Choroid plexus epithelial cell (primary cell): ENCODE data around the gene GDF10.
A peak's percentile ranks its signal among the peaks of the same experiment; 100 is the strongest.

Experiments used
- DNase-seq: peaks from one replicate; pipeline ENCODE4 v3.0.0-alpha.2; 2010; ENCODE audit warnings: low read depth
- H3K4me3 ChIP-seq: 2 replicates; pipeline ENCODE4 v1.5.1; 2011; ENCODE audit warnings: low read depth, mild to moderate bottlenecking, control low read depth, low read length, moderate library complexity
- TF ChIP-seq, protein P1 (sequence below): conservative IDR thresholded peaks from 2 replicates; pipeline ENCODE4 v1.5.1; 2011; ENCODE audit warnings: low read depth, mild to moderate bottlenecking, control low read depth, inconsistent platforms, low read length, moderate library complexity

GDF10 gene

DNA sequence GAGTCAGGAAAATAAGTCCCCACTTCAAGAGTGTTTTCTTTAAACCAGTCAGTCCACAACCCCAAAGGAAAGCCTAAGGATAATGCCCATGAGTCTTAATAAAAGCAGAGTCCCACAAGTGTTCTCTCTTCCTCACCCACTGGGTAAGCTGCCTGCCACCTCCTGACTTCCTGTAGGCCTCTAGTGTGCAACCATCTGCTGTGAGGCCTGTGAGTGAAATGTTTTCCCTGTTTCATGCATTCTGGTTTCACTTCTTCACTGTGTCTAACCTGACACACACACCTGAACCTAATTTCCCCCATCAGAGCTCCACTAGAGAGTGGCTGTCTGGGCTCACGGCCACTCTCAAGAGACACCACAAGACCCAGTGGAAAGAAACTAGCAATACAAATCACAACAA, 38.9 kb upstream of the GDF10 start:
- no peak for DNase-seq
- H3K4me3 ChIP-seq = no peak overlapping the region
- TF ChIP-seq, protein P1, sequence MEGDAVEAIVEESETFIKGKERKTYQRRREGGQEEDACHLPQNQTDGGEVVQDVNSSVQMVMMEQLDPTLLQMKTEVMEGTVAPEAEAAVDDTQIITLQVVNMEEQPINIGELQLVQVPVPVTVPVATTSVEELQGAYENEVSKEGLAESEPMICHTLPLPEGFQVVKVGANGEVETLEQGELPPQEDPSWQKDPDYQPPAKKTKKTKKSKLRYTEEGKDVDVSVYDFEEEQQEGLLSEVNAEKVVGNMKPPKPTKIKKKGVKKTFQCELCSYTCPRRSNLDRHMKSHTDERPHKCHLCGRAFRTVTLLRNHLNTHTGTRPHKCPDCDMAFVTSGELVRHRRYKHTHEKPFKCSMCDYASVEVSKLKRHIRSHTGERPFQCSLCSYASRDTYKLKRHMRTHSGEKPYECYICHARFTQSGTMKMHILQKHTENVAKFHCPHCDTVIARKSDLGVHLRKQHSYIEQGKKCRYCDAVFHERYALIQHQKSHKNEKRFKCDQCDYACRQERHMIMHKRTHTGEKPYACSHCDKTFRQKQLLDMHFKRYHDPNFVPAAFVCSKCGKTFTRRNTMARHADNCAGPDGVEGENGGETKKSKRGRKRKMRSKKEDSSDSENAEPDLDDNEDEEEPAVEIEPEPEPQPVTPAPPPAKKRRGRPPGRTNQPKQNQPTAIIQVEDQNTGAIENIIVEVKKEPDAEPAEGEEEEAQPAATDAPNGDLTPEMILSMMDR = no peak

DNA sequence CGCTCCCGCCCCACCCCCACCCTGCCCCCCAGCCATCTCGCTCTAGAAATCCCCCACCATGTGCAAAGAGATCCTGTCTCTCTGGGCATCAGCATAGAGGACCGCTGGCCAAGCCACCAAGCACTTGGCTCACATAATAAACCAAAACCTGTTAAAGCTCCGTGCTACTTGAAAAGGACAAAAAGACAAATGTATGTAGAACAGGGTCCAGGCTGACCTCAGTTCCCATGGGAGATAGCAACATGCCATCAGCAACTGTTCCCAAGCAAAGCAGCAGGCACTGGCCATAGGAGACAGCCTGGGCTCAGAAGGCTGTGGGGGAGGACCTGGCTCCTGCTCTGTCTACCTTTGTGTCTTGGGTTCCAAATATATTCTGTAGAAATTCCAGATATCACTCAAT, 38.4 kb upstream of the GDF10 start:
- TF ChIP-seq, protein P1 = no peak
- DNase-seq = no peak
- no peak overlapping the region for H3K4me3 ChIP-seq

DNA sequence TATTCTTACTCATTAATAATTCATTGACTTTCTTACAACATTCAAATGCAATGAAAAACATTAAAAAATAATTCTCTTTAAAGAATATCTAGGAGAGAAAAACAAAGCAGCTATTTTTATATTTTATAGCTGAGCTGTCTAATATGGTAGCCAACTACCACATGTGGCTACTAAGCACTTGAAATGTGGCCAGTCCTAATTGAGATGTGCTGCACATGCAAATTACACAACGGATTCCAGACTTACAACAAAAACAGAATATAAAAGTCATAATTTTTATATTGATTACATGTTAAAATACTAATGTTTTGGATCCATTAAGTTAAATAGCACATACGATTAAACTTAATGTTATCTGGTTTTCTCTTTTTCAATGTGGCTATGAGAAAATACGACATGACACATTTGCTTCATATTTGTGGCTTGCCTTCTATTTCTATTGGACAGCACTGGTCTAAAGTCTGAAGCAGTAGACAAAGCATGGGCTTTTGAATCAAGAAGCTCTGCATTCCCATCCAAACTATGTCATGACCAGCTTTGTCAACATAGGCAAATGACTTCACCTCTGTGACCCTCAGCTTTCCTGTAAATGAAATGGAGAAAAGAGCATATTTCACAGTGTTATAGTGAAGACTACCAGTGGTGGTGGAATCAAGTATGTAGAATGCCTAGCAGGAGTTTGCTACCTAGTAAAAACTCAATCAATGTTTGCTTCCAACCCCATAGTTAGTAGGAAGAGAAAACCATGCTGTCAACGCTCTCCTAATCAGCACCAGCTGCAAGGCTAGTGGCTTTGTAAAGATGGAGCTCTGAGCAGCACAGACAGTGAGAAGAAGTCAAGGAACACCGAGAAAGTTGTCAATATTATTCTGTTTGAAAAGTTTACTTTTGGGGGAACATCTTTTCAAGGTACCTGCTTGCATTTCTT, 37.1 kb upstream of the GDF10 start:
- peak; percentile 75 for DNase-seq
- H3K4me3 ChIP-seq = no peak overlapping the region
- TF ChIP-seq, protein P1 = no peak

DNA sequence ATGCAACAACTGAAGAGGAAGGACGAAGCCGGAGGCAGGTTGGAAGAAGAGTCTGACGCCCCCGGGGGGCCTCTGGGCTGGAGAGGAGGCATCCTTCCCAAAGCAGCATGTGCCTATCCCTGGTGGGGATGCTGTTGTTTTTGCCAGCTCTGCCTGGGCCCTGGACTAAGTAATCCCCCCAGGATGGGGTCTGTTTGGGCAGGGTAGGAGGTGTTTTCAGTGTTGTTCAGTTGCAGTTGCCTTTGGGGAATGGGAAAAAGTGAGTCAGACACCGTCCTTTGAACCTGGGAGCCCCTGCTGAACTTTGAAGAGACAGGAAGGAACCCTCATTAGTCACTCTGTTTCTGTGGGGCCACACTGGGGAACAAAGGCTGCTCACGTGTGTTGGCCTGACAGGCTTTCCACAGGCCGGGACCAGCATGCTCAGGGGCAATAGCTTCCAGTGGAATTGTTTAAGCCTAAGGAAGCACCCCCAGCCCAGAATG, 35.2 kb upstream of the GDF10 start:
- no peak for DNase-seq
- TF ChIP-seq, protein P1 = no peak
- H3K4me3 ChIP-seq = no peak overlapping the region

DNA sequence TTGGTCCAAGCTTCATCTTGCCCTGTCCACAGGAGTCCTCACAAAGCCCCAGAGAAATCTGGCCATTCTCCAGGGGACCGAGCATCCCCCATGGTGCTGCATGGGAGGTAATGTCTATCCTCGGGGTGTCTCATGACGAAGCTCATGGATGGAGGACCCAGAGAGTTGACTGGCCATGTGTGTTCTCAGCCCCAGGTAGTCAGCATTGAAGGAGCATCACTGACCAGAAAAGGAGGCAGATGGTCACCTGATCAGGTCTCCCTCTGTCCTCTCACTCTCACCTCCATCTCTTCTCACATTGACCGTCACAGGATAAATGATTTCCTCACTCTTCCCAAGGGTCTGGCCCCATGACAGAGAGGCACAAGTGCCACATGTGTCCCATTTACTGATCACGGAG, 33.4 kb upstream of the GDF10 start:
- TF ChIP-seq, protein P1 = no peak
- DNase-seq = no peak
- no peak overlapping the region for H3K4me3 ChIP-seq

DNA sequence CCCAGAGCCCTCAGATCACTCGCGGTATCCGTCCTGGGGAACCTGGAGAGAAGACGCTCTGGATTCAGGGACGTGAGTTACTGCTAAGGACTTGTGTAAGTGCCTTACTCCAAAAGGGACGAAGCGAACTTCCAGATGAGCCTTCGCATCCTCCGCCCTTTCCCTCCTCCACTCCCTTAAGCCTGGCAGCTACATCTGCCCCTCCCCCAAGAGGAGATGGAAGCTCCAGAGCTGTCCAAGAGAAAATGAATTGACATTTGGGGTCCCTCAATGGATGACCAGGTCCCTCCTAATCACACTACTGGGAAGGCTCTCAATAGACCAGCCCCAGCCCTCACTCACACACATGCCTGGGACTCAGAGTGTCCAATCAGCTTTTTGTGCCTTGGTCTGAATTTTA, 31.3 kb upstream of the GDF10 start:
- H3K4me3 ChIP-seq = no peak overlapping the region
- TF ChIP-seq, protein P1 = no peak
- no peak for DNase-seq

DNA sequence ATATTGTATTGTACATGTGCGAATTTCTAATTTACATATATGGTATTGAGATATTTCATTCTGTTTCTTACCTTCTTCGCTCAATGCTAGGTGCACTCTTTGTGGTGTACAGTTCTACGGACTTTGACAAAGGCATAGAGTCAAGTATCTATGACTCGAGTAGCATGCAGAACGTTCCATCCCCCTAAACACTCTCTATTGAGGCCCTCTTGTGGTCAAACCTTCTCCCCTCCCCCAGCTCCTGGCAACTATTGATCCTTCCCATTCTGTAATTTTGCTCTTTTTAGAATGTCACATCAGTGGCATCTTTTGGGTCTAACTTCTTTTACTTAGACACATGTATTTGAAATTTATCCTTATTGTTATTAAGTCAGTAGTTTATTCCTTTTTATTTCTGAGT, 30.7 kb upstream of the GDF10 start:
- H3K4me3 ChIP-seq = no peak overlapping the region
- TF ChIP-seq, protein P1 = peak; percentile 62
- peak; percentile 35 for DNase-seq
